ENCODE data around the gene PSME3IP1. TPM values are rescaled to one million over a fixed set of nuclear protein-coding genes. Genes with fewer than 3 reads are reported as not detected.
A peak's percentile ranks its signal among the peaks of the same experiment; 100 is the strongest.

Gene PSME3IP1
- total and polyA plus RNA-seq, 2 experiments from 2014 or later = 78.0 to 105 TPM

DNA sequence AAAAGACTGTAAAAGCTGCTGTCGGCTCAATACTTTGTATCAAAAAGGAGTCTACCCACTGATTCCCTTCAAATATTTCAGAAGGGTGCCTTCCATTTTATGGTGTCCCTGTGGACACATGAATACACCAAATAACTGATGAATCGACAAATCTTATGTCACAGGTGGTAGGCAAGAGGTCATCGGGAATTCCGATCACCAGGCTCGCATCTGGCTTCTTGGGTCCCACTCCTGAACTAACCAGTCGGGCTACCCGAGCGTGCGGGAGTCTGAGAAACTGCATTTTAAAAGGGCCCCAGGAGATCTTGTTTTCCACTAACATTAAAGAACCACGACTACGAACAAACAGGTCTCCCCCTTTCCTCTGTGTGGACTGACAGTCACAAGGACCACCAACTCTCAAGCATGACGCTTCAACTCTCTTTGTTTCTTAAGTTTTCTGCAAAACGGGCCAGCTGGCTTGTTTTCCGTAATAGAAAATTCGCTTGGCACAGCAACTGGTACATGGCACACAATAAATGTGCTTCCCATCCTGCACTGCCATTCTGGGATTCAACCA is 873 bp downstream of the PSME3IP1 start:
- DNase-seq (ENCODE audit: low spot score) (peak; percentile 24), ATAC-seq (no peak)
- Histone ChIP-seq H3K27ac (ENCODE audit: low read depth) (peak overlapping the region; percentile 87), H3F3A (replicated peaks; ENCODE audit: low read depth) (no peaks in the 10 kb centered on the region), H2AFZ (no peak overlapping the region), H3K27me3 (ENCODE audit: insufficient read depth) (no peaks in the 10 kb centered on the region), H3K4me3 (peak overlapping the region; percentile 97), H3K4me2 (peak overlapping the region; percentile 99), H4K20me1 (replicated peaks; ENCODE audit: insufficient read depth) (peaks cover 8% of the 10 kb centered on the region), H3K79me2 (replicated peaks; ENCODE audit: insufficient read depth) (peaks cover 85% of the 10 kb centered on the region), H3K4me1 (ENCODE audit: insufficient read depth) (peaks cover 30% of the 10 kb centered on the region), H3K36me3 (ENCODE audit: insufficient read depth) (no peaks in the 10 kb centered on the region), H3K9me2 (ENCODE audit: insufficient read depth) (no peaks in the 10 kb centered on the region)
- Mint-ChIP-seq H3K9me3 (no peaks in the 10 kb centered on the region), H3K36me3 (ENCODE audit: low read depth) (no peaks in the 10 kb centered on the region), H3K4me3 (peak overlapping the region; percentile 96), H3K4me1 (peaks cover 40% of the 10 kb centered on the region), H3K27ac (peak overlapping the region; percentile 94), H3K27me3 (ENCODE audit: insufficient read depth, low read depth, poor library complexity) (peaks cover 15% of the 10 kb centered on the region)
- no peak for TF ChIP-seq EZH2 (IDR thresholded peaks at IDR 0.05; ENCODE audit: low read depth, unreplicated experiment)

DNA sequence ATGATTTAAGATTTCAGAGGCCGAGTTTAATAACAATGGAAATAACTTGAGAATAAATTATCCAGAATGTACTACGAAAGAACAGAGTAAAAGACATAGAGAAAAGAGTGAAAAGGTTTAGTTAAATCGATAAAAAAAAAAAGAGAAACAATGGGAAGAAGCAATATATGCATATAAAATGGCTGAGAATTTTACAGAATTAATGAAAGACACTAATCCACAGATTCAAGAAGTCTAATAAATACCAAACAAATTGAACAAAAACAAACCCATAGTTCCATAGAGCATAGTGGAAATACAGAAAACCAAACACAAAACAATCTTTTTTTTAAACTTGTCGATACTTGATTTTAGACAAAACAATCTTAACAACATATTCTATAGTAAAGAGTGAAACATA is 1.7 kb downstream of the PSME3IP1 start:
- H3K4me1 Mint-ChIP-seq = peaks cover 44% of the 10 kb centered on the region
- no peak overlapping the region for H2AFZ ChIP-seq
- peak overlapping the region; percentile 96 for H3K4me3 Mint-ChIP-seq
- H3K36me3 ChIP-seq (ENCODE audit: insufficient read depth) = no peaks in the 10 kb centered on the region
- peak overlapping the region; percentile 97; the same call in 1 of the 2 replicates for H3K4me3 ChIP-seq
- H3K36me3 Mint-ChIP-seq (ENCODE audit: low read depth) = no peaks in the 10 kb centered on the region
- peaks cover 15% of the 10 kb centered on the region for H3K27me3 Mint-ChIP-seq (ENCODE audit: insufficient read depth, low read depth, poor library complexity)
- H3K4me1 ChIP-seq (ENCODE audit: insufficient read depth) = peaks cover 36% of the 10 kb centered on the region
- H3K27ac Mint-ChIP-seq = no peak overlapping the region
- H3K9me3 Mint-ChIP-seq = no peaks in the 10 kb centered on the region
- H3F3A ChIP-seq (replicated peaks; ENCODE audit: low read depth) = no peaks in the 10 kb centered on the region
- no peaks in the 10 kb centered on the region for H3K27me3 ChIP-seq (ENCODE audit: insufficient read depth)
- H3K27ac ChIP-seq (ENCODE audit: low read depth) = no peak overlapping the region
- ATAC-seq = no peak
- no peak for DNase-seq (ENCODE audit: low spot score)
- peaks cover 80% of the 10 kb centered on the region for H3K79me2 ChIP-seq (replicated peaks; ENCODE audit: insufficient read depth)
- H3K4me2 ChIP-seq = peak overlapping the region; percentile 99
- H3K9me2 ChIP-seq (ENCODE audit: insufficient read depth) = no peaks in the 10 kb centered on the region
- 0 out of 2 replicates have a peak, but pooled peaks cover under 1% of the 10 kb centered on the region for H4K20me1 ChIP-seq (replicated peaks; ENCODE audit: insufficient read depth)
- TF ChIP-seq, protein P1, sequence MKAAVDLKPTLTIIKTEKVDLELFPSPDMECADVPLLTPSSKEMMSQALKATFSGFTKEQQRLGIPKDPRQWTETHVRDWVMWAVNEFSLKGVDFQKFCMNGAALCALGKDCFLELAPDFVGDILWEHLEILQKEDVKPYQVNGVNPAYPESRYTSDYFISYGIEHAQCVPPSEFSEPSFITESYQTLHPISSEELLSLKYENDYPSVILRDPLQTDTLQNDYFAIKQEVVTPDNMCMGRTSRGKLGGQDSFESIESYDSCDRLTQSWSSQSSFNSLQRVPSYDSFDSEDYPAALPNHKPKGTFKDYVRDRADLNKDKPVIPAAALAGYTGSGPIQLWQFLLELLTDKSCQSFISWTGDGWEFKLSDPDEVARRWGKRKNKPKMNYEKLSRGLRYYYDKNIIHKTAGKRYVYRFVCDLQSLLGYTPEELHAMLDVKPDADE (IDR thresholded peaks at IDR 0.05) = no peak
- no peak for TF ChIP-seq JUNB (IDR thresholded peaks at IDR 0.05; ENCODE audit: unreplicated experiment)
- no peak for TF ChIP-seq CREB1 (CRISPR knock-in tag; IDR thresholded peaks at IDR 0.05; ENCODE audit: low read depth)
- TF ChIP-seq, protein P2, sequence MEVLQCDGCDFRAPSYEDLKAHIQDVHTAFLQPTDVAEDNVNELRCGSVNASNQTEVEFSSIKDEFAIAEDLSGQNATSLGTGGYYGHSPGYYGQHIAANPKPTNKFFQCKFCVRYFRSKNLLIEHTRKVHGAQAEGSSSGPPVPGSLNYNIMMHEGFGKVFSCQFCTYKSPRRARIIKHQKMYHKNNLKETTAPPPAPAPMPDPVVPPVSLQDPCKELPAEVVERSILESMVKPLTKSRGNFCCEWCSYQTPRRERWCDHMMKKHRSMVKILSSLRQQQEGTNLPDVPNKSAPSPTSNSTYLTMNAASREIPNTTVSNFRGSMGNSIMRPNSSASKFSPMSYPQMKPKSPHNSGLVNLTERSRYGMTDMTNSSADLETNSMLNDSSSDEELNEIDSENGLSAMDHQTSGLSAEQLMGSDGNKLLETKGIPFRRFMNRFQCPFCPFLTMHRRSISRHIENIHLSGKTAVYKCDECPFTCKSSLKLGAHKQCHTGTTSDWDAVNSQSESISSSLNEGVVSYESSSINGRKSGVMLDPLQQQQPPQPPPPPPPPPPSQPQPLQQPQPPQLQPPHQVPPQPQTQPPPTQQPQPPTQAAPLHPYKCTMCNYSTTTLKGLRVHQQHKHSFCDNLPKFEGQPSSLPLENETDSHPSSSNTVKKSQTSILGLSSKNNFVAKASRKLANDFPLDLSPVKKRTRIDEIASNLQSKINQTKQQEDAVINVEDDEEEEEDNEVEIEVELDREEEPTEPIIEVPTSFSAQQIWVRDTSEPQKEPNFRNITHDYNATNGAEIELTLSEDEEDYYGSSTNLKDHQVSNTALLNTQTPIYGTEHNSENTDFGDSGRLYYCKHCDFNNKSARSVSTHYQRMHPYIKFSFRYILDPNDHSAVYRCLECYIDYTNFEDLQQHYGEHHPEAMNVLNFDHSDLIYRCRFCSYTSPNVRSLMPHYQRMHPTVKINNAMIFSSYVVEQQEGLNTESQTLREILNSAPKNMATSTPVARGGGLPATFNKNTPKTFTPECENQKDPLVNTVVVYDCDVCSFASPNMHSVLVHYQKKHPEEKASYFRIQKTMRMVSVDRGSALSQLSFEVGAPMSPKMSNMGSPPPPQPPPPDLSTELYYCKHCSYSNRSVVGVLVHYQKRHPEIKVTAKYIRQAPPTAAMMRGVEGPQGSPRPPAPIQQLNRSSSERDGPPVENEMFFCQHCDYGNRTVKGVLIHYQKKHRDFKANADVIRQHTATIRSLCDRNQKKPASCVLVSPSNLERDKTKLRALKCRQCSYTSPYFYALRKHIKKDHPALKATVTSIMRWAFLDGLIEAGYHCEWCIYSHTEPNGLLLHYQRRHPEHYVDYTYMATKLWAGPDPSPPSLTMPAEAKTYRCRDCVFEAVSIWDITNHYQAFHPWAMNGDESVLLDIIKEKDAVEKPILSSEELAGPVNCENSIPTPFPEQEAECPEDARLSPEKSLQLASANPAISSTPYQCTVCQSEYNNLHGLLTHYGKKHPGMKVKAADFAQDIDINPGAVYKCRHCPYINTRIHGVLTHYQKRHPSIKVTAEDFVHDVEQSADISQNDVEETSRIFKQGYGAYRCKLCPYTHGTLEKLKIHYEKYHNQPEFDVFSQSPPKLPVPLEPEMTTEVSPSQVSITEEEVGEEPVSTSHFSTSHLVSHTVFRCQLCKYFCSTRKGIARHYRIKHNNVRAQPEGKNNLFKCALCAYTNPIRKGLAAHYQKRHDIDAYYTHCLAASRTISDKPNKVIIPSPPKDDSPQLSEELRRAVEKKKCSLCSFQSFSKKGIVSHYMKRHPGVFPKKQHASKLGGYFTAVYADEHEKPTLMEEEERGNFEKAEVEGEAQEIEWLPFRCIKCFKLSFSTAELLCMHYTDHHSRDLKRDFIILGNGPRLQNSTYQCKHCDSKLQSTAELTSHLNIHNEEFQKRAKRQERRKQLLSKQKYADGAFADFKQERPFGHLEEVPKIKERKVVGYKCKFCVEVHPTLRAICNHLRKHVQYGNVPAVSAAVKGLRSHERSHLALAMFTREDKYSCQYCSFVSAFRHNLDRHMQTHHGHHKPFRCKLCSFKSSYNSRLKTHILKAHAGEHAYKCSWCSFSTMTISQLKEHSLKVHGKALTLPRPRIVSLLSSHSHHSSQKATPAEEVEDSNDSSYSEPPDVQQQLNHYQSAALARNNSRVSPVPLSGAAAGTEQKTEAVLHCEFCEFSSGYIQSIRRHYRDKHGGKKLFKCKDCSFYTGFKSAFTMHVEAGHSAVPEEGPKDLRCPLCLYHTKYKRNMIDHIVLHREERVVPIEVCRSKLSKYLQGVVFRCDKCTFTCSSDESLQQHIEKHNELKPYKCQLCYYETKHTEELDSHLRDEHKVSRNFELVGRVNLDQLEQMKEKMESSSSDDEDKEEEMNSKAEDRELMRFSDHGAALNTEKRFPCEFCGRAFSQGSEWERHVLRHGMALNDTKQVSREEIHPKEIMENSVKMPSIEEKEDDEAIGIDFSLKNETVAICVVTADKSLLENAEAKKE (CRISPR knock-in tag; IDR thresholded peaks at IDR 0.05) = no peak
- TF ChIP-seq, protein P3, sequence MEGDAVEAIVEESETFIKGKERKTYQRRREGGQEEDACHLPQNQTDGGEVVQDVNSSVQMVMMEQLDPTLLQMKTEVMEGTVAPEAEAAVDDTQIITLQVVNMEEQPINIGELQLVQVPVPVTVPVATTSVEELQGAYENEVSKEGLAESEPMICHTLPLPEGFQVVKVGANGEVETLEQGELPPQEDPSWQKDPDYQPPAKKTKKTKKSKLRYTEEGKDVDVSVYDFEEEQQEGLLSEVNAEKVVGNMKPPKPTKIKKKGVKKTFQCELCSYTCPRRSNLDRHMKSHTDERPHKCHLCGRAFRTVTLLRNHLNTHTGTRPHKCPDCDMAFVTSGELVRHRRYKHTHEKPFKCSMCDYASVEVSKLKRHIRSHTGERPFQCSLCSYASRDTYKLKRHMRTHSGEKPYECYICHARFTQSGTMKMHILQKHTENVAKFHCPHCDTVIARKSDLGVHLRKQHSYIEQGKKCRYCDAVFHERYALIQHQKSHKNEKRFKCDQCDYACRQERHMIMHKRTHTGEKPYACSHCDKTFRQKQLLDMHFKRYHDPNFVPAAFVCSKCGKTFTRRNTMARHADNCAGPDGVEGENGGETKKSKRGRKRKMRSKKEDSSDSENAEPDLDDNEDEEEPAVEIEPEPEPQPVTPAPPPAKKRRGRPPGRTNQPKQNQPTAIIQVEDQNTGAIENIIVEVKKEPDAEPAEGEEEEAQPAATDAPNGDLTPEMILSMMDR (conservative IDR thresholded peaks at IDR 0.05; ENCODE audit: low read depth in 2 of 2) = no peak
- no peak for TF ChIP-seq STAT1 (IDR thresholded peaks at IDR 0.05; ENCODE audit: unreplicated experiment)
- TF ChIP-seq POLR2AphosphoS5 (IDR thresholded peaks at IDR 0.05; ENCODE audit: low read depth) = no peak
- TF ChIP-seq EZH2phosphoT487 (IDR thresholded peaks at IDR 0.05; ENCODE audit: unreplicated experiment) = no peak
- no peak for TF ChIP-seq EZH2 (IDR thresholded peaks at IDR 0.05; ENCODE audit: low read depth, unreplicated experiment)
- no peak for TF ChIP-seq ZNF114 (CRISPR knock-in tag; IDR thresholded peaks at IDR 0.05)
- no peak for TF ChIP-seq NANOG (IDR thresholded peaks at IDR 0.05; ENCODE audit: borderline replicate concordance)
- TF ChIP-seq ZNF331 (CRISPR knock-in tag; IDR thresholded peaks at IDR 0.05; ENCODE audit: low read depth) = no peak

Data from GM23338 (cell line).